SK-N-SH (cell line): ENCODE data around the gene KANSL2. TPM values are rescaled to one million over a fixed set of nuclear protein-coding genes. Genes with fewer than 3 reads are reported as not detected.
"Not testable (repeated sequence)": the region's sequence is repeated elsewhere in the genome, so short reads cannot be mapped to it uniquely, and the experiment has no call there.

ENCODE experiments used
- CTCF ChIA-PET: fragments of 300-600, 350-600 bp; formaldehyde crosslinking; extraction: SDS; loops from one replicate; lab custom pipeline; 2021; lab: Yijun Ruan, JAX
- POLR2A ChIA-PET: fragments of 350-600 bp; sonication (Branson Sonifier 250); formaldehyde crosslinking; extraction: SDS; loops from one replicate; lab custom pipeline; 2020; ENCODE audit warnings: antibody characterized with exemption, inconsistent platforms; lab: Yijun Ruan, JAX
- DNase-seq: peaks from one replicate; pipeline ENCODE4 v3.0.0; 2012
- H2AFZ ChIP-seq: fragments of 200-600 bp; sonication (generic); 2 replicates; pipeline ENCODE4 v1.8.1; 2016; ENCODE audit warnings: antibody characterized with exemption, mild to moderate bottlenecking, low read depth
- H3F3A ChIP-seq: fragments of 200-600 bp; sonication (generic); replicated peaks from 2 replicates; pipeline ENCODE3; 2016; ENCODE audit warnings: antibody characterized with exemption, mild to moderate bottlenecking; ENCODE audit not compliant: insufficient read depth
- H3K27ac ChIP-seq, 2 experiments: fragments of 200-500 bp in 1 of 2; fragments of 200-600 bp in 1 of 2; sonication (Bioruptor generic) in 1 of 2; sonication (generic), shearing (Covaris generic) in 1 of 2; 2 replicates each; pipeline versions ENCODE4 v1.5.1 to v1.6.1; 2014 to 2016; ENCODE audit warnings: low read depth in 2 of 2, inconsistent platforms in 1 of 2, low read length in 1 of 2, mild to moderate bottlenecking in 1 of 2, mixed read lengths in 1 of 2
- H3K27me3 ChIP-seq: fragments of 200-600 bp; sonication (generic), shearing (Covaris generic); 2 replicates; pipeline ENCODE4 v1.6.1; 2016; ENCODE audit warnings: mixed run types; ENCODE audit not compliant: insufficient read depth
- H3K36me3 ChIP-seq, 2 experiments: fragments of 200-500 bp in 1 of 2; fragments of 200-600 bp in 1 of 2; sonication (Bioruptor generic) in 1 of 2; sonication (generic) in 1 of 2; replicated peaks in 1 of 2; 2 replicates each; pipeline versions ENCODE3 to v1.5.1; 2014 to 2016; ENCODE audit warnings: low read length in 1 of 2, mild to moderate bottlenecking in 1 of 2; ENCODE audit not compliant: insufficient read depth in 2 of 2, control insufficient read depth in 1 of 2
- H3K4me1 ChIP-seq, 2 experiments: fragments of 200-500 bp in 1 of 2; fragments of 200-600 bp in 1 of 2; sonication (Bioruptor generic) in 1 of 2; sonication (generic), shearing (Covaris generic) in 1 of 2; 2 replicates each; pipeline versions ENCODE4 v1.5.1 to v1.6.1; 2014 to 2016; ENCODE audit warnings: low read depth in 1 of 2, low read length in 1 of 2, mixed run types in 1 of 2; ENCODE audit not compliant: insufficient read depth in 2 of 2, control insufficient read depth in 1 of 2
- H3K4me2 ChIP-seq: fragments of 200-600 bp; sonication (generic), shearing (Covaris generic); 2 replicates; pipeline ENCODE4 v1.6.1; 2017; ENCODE audit warnings: mixed run types
- H3K4me3 ChIP-seq, 2 experiments: fragments of 200-500 bp in 1 of 2; fragments of 200-600 bp in 1 of 2; sonication (Bioruptor generic) in 1 of 2; sonication (generic), shearing (Covaris generic) in 1 of 2; 2 replicates each; pipeline versions ENCODE4 v1.5.1 to v1.8.1; 2014 to 2016; ENCODE audit warnings: low read depth in 2 of 2, inconsistent platforms in 1 of 2, low read length in 1 of 2, mild to moderate bottlenecking in 1 of 2, mixed read lengths in 1 of 2, moderate library complexity in 1 of 2
- H3K79me2 ChIP-seq: fragments of 200-600 bp; sonication (generic); 2 replicates; pipeline ENCODE4 v1.8.1; 2017; ENCODE audit warnings: mild to moderate bottlenecking; ENCODE audit not compliant: insufficient read depth
- H3K9ac ChIP-seq: fragments of 200-600 bp; sonication (generic); 2 replicates; pipeline ENCODE4 v1.6.1; 2017; ENCODE audit warnings: mixed run types
- H3K9me2 ChIP-seq: fragments of 200-600 bp; sonication (generic); 2 replicates; pipeline ENCODE4 v1.6.1; 2017; ENCODE audit warnings: mixed run types
- H3K9me3 ChIP-seq: fragments of 200-600 bp; sonication (generic); 2 replicates; pipeline ENCODE4 v1.6.1; 2017; ENCODE audit warnings: mixed run types, mild to moderate bottlenecking, moderate library complexity
- H4K20me1 ChIP-seq: fragments of 200-600 bp; sonication (generic); 2 replicates; pipeline ENCODE4 v1.6.1; 2017; ENCODE audit warnings: mild to moderate bottlenecking, mixed run types; ENCODE audit not compliant: insufficient read depth
- ELF1 ChIP-seq: IDR thresholded peaks from 2 replicates; pipeline ENCODE4 v1.4.0; 2012
- FOSL2 ChIP-seq: IDR thresholded peaks from 2 replicates; pipeline ENCODE4 v1.4.0; 2012; ENCODE audit warnings: low read depth, mild to moderate bottlenecking, moderate library complexity, borderline replicate concordance
- FOXJ3 ChIP-seq: sonication (generic); formaldehyde crosslinking; IDR thresholded peaks from 2 replicates; pipeline ENCODE4 v1.5.1; 2020; ENCODE audit warnings: mild to moderate bottlenecking, missing genetic modification reagents
- IRF3 ChIP-seq: fragments of 150-350 bp; IDR thresholded peaks from 2 replicates; pipeline ENCODE4 v1.6.1; 2016; ENCODE audit warnings: mild to moderate bottlenecking, low read depth, low read length
- MAX ChIP-seq: IDR thresholded peaks from 2 replicates; pipeline ENCODE4 v1.4.0; 2012; ENCODE audit warnings: low read depth
- MXI1 ChIP-seq: IDR thresholded peaks from 2 replicates; pipeline ENCODE4 v1.6.1; 2012; ENCODE audit warnings: mild to moderate bottlenecking, low read depth, low read length, improper control_type of control experiment
- NFIC ChIP-seq: IDR thresholded peaks from 2 replicates; pipeline ENCODE4 v1.4.0; 2012; ENCODE audit warnings: borderline replicate concordance
- RAD21 ChIP-seq: IDR thresholded peaks from 2 replicates; pipeline ENCODE4 v1.6.1; 2012; ENCODE audit warnings: mild to moderate bottlenecking, low read length
- RXRA ChIP-seq: IDR thresholded peaks from 2 replicates; pipeline ENCODE4 v1.4.0; 2012; ENCODE audit warnings: low read depth, mild to moderate bottlenecking, borderline replicate concordance
- SMC3 ChIP-seq: IDR thresholded peaks from 2 replicates; pipeline ENCODE4 v1.6.1; 2012; ENCODE audit warnings: low read depth, low read length, improper control_type of control experiment
- TCF12 ChIP-seq: IDR thresholded peaks from 2 replicates; pipeline ENCODE4 v1.4.0; 2012
- TEAD4 ChIP-seq: IDR thresholded peaks from 2 replicates; pipeline ENCODE4 v1.4.0; 2012; ENCODE audit warnings: mild to moderate bottlenecking, borderline replicate concordance; ENCODE audit not compliant: insufficient read depth
- USF2 ChIP-seq: fragments of 150-350 bp; IDR thresholded peaks from 2 replicates; pipeline ENCODE4 v1.6.1; 2017; ENCODE audit warnings: antibody characterized with exemption, low read length, low read depth, borderline replicate concordance
- WGBS: methylation state at CpG from one replicate; pipeline ENCODE4 v1.1.6; 2017; ENCODE audit warnings: low lambda C conversion rate; 5-methylcytosine and 5-hydroxymethylcytosine counted together
- polyA plus RNA-seq, 3 experiments: library from polyadenylated mRNA; depleted of rRNA; stranded (reverse); fragments of >200 nt; gene quantifications; 2 replicates each; pipeline ENCODE4 v1.2.3, GENCODE V29; 2012
- TF ChIP-seq, protein P1 (sequence below): fragments of 200-600 bp; sonication (generic); IDR thresholded peaks from 2 replicates; pipeline ENCODE4 v1.6.1; 2017; ENCODE audit warnings: antibody characterized with exemption, mild to moderate bottlenecking, moderate library complexity
- TF ChIP-seq, protein P2 (sequence below): IDR thresholded peaks from 2 replicates; pipeline ENCODE4; 2012
- TF ChIP-seq, protein P3 (sequence below): IDR thresholded peaks from 2 replicates; pipeline ENCODE4 v1.6.1; 2012; ENCODE audit warnings: mild to moderate bottlenecking, low read depth, low read length, moderate library complexity

KANSL2 gene
- polyA plus RNA-seq, 1 of the 3 experiments (the other 2 are of a cell fraction): 32.8 TPM

DNA sequence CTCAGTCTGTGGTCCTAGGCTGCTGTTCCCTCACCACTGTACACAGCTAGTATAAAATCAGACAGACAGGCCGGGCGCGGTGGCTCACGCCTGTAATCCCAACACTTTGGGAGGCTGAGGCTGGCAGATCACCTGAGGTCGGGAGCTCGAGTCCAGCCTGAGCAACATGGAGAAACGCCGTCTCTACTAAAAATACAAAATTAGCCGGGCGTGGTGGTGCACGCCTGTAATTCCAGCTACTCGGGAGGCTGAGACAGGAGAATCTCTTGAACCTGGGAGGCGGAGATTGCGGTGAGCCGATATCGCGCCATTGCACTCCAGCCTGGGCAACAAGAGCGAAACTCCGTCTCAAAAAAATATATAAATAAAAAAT is 481 bp upstream of the KANSL2 start:
- H3K27me3 ChIP-seq, H3K9me3 ChIP-seq, H3K9me2 ChIP-seq, H3F3A ChIP-seq, DNase-seq: not testable (repeated sequence)
- Histone ChIP-seq H3K4me2 (peak overlapping the region; percentile 87), H2AFZ (peak overlapping the region; percentile 100), H3K9ac (peak overlapping the region; percentile 62; the same call in 1 of the 2 replicates), H3K36me3 (peaks cover 23 to 26% of the 10 kb centered on the region in 2 experiments), H3K4me1 (peaks cover 14 to 17% of the 10 kb centered on the region in 2 experiments; a peak in 3 of 4 replicates), H4K20me1 (peaks cover 20% of the 10 kb centered on the region), H3K4me3 (peak overlapping the region; percentile 89 to 100)
- POLR2A ChIA-PET: interaction anchor here (0.7 to 1.5 kb wide), 3 partner anchors 9 to 661 kb away, joined by 3 to 4 read pairs (median 4); no protein-coding TSS in a partner anchor
- WGBS: 2% methylated on average over 18 of the region's 19 CpGs
- 0 out of 2 replicates have a peak, but pooled peaks have one; percentile 2 for TF ChIP-seq MAX
- TF ChIP-seq, all 33 proteins: peak for 1; not testable (repeated sequence) for 32
- Histone ChIP-seq H3K27ac (0 out of 4 replicates have a peak overlapping the region, but pooled peaks of 1 of the 2 experiments have one; percentile 8), H3K79me2 (peaks cover 45% of the 10 kb centered on the region)
- CTCF ChIA-PET: interaction anchor here (0.6 to 2.4 kb wide), 5 partner anchors 9 to 132 kb away, joined by 3 to 6 read pairs (median 4); partner anchors contain the start of gene CCNT1

- Histone ChIP-seq H3K27ac (peak overlapping the region; percentile 82 to 93; a peak in 3 of 4 replicates), H3F3A (no peaks in the 10 kb centered on the region), H3K9me2 (no peaks in the 10 kb centered on the region), H3K36me3 (peaks cover 33 to 36% of the 10 kb centered on the region in 2 experiments), H3K9me3 (no peaks in the 10 kb centered on the region), H3K4me2 (peak overlapping the region; percentile 87), H2AFZ (peak overlapping the region; percentile 80), H3K27me3 (no peaks in the 10 kb centered on the region), H3K9ac (peak overlapping the region; percentile 99), H4K20me1 (peaks cover 25% of the 10 kb centered on the region), H3K4me3 (peak overlapping the region; percentile 89 to 100), H3K79me2 (peaks cover 57% of the 10 kb centered on the region), H3K4me1 (peaks cover 14 to 17% of the 10 kb centered on the region in 2 experiments; a peak in 3 of 4 replicates)
- ChIA-PET POLR2A (interaction anchor here (0.6 to 1.5 kb wide), 2 partner anchors 9 to 25 kb away, joined by 3 to 4 read pairs; no protein-coding TSS in a partner anchor), CTCF (interaction anchor here (2.4 kb wide), 1 partner anchor 115 kb away, joined by 6 read pairs; no protein-coding TSS in a partner anchor)
- DNase-seq: peak; percentile 51
- under 1% methylated on average over 6 of the region's 11 CpGs for WGBS
- no peak for TF ChIP-seq IRF3
- no peak for TF ChIP-seq MXI1
- no peak for TF ChIP-seq TCF12
- TF ChIP-seq ELF1: no peak
- TF ChIP-seq MAX: no peak
- TF ChIP-seq FOSL2: no peak
- TF ChIP-seq FOXJ3 (CRISPR knock-in tag): no peak
- TF ChIP-seq, protein P1, sequence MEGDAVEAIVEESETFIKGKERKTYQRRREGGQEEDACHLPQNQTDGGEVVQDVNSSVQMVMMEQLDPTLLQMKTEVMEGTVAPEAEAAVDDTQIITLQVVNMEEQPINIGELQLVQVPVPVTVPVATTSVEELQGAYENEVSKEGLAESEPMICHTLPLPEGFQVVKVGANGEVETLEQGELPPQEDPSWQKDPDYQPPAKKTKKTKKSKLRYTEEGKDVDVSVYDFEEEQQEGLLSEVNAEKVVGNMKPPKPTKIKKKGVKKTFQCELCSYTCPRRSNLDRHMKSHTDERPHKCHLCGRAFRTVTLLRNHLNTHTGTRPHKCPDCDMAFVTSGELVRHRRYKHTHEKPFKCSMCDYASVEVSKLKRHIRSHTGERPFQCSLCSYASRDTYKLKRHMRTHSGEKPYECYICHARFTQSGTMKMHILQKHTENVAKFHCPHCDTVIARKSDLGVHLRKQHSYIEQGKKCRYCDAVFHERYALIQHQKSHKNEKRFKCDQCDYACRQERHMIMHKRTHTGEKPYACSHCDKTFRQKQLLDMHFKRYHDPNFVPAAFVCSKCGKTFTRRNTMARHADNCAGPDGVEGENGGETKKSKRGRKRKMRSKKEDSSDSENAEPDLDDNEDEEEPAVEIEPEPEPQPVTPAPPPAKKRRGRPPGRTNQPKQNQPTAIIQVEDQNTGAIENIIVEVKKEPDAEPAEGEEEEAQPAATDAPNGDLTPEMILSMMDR: no peak
- TF ChIP-seq, protein P2, sequence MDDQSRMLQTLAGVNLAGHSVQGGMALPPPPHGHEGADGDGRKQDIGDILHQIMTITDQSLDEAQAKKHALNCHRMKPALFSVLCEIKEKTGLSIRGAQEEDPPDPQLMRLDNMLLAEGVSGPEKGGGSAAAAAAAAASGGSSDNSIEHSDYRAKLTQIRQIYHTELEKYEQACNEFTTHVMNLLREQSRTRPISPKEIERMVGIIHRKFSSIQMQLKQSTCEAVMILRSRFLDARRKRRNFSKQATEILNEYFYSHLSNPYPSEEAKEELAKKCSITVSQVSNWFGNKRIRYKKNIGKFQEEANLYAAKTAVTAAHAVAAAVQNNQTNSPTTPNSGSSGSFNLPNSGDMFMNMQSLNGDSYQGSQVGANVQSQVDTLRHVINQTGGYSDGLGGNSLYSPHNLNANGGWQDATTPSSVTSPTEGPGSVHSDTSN: no peak
- no peak for TF ChIP-seq USF2
- TF ChIP-seq RXRA: no peak
- TF ChIP-seq RAD21: no peak
- TF ChIP-seq TEAD4: no peak
- no peak for TF ChIP-seq NFIC
- TF ChIP-seq SMC3: no peak
- TF ChIP-seq, protein P3, sequence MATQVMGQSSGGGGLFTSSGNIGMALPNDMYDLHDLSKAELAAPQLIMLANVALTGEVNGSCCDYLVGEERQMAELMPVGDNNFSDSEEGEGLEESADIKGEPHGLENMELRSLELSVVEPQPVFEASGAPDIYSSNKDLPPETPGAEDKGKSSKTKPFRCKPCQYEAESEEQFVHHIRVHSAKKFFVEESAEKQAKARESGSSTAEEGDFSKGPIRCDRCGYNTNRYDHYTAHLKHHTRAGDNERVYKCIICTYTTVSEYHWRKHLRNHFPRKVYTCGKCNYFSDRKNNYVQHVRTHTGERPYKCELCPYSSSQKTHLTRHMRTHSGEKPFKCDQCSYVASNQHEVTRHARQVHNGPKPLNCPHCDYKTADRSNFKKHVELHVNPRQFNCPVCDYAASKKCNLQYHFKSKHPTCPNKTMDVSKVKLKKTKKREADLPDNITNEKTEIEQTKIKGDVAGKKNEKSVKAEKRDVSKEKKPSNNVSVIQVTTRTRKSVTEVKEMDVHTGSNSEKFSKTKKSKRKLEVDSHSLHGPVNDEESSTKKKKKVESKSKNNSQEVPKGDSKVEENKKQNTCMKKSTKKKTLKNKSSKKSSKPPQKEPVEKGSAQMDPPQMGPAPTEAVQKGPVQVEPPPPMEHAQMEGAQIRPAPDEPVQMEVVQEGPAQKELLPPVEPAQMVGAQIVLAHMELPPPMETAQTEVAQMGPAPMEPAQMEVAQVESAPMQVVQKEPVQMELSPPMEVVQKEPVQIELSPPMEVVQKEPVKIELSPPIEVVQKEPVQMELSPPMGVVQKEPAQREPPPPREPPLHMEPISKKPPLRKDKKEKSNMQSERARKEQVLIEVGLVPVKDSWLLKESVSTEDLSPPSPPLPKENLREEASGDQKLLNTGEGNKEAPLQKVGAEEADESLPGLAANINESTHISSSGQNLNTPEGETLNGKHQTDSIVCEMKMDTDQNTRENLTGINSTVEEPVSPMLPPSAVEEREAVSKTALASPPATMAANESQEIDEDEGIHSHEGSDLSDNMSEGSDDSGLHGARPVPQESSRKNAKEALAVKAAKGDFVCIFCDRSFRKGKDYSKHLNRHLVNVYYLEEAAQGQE: no peak
Measured at GRCh38 chr12:48681399-48681709, 684 bp downstream of the KANSL2 start.
